ENCODE results near the gene TBCD. TPM values are rescaled to one million over a fixed set of nuclear protein-coding genes. Genes with fewer than 3 reads are reported as not detected.

TBCD gene
- polyA plus RNA-seq, 1 donor from 2014 or later, result 67.2 TPM

DNA sequence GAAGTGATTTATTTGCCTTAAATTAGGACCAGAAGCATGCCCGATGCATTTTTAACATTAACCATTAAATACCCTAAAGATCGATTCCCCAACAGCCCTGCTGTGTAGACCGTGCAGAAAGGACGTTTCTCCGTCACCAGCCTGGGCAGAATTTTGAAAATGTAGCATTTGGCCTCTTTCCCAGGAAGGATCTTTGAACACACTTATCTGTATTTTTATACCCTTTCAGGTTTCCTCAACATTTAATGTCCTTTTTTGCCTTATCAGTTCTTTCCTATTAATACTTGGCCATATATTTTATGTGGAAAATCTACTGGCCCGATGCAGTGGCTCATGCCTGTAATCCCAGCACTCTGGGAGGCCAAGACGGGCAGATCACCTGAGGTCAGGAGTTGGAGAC, 142.5 kb downstream of the TBCD start:
- H3K27me3 ChIP-seq (ENCODE audit: insufficient read depth, low read depth, low read length), result no peaks in the 10 kb centered on the region
- TF ChIP-seq, protein P1, sequence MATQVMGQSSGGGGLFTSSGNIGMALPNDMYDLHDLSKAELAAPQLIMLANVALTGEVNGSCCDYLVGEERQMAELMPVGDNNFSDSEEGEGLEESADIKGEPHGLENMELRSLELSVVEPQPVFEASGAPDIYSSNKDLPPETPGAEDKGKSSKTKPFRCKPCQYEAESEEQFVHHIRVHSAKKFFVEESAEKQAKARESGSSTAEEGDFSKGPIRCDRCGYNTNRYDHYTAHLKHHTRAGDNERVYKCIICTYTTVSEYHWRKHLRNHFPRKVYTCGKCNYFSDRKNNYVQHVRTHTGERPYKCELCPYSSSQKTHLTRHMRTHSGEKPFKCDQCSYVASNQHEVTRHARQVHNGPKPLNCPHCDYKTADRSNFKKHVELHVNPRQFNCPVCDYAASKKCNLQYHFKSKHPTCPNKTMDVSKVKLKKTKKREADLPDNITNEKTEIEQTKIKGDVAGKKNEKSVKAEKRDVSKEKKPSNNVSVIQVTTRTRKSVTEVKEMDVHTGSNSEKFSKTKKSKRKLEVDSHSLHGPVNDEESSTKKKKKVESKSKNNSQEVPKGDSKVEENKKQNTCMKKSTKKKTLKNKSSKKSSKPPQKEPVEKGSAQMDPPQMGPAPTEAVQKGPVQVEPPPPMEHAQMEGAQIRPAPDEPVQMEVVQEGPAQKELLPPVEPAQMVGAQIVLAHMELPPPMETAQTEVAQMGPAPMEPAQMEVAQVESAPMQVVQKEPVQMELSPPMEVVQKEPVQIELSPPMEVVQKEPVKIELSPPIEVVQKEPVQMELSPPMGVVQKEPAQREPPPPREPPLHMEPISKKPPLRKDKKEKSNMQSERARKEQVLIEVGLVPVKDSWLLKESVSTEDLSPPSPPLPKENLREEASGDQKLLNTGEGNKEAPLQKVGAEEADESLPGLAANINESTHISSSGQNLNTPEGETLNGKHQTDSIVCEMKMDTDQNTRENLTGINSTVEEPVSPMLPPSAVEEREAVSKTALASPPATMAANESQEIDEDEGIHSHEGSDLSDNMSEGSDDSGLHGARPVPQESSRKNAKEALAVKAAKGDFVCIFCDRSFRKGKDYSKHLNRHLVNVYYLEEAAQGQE (IDR thresholded peaks at IDR 0.05; ENCODE audit: borderline replicate concordance), result no peak
- H2AFZ ChIP-seq (ENCODE audit: low read depth, low read length), result no peak overlapping the region
- no peaks in the 10 kb centered on the region for H3K9me3 ChIP-seq (ENCODE audit: low read length)
- no peaks in the 10 kb centered on the region for H4K20me1 ChIP-seq (ENCODE audit: insufficient read depth)
- H3K9ac ChIP-seq (ENCODE audit: low read length), result no peak overlapping the region
- no peaks in the 10 kb centered on the region for H3F3A ChIP-seq (ENCODE audit: insufficient read depth, low read length, poor library complexity, severe bottlenecking)
- H3K79me2 ChIP-seq (replicated peaks; ENCODE audit: insufficient read depth, low read length), result no peaks in the 10 kb centered on the region
- H3K27ac ChIP-seq (ENCODE audit: low read length), result no peak overlapping the region
- H3K4me2 ChIP-seq (ENCODE audit: low read length), result no peak overlapping the region
- H3K36me3 ChIP-seq (ENCODE audit: insufficient read depth, low read length), result peaks cover 6% of the 10 kb centered on the region
- no peak overlapping the region for H3K4me3 ChIP-seq (ENCODE audit: low read length)
- H3K9me2 ChIP-seq (ENCODE audit: insufficient read depth, low read length), result no peaks in the 10 kb centered on the region

- Histone ChIP-seq H4K20me1 (ENCODE audit: insufficient read depth) (no peaks in the 10 kb centered on the region), H3K79me2 (replicated peaks; ENCODE audit: insufficient read depth, low read length) (no peaks in the 10 kb centered on the region), H3K9ac (ENCODE audit: low read length) (no peak overlapping the region), H3K9me2 (ENCODE audit: insufficient read depth, low read length) (no peaks in the 10 kb centered on the region), H3F3A (ENCODE audit: insufficient read depth, low read length, poor library complexity, severe bottlenecking) (no peaks in the 10 kb centered on the region), H3K4me2 (ENCODE audit: low read length) (no peak overlapping the region), H3K9me3 (ENCODE audit: low read length) (no peaks in the 10 kb centered on the region), H3K4me3 (ENCODE audit: low read length) (no peak overlapping the region), H3K27me3 (ENCODE audit: insufficient read depth, low read depth, low read length) (no peaks in the 10 kb centered on the region), H3K36me3 (ENCODE audit: insufficient read depth, low read length) (peaks cover 6% of the 10 kb centered on the region), H3K27ac (ENCODE audit: low read length) (no peak overlapping the region), H2AFZ (ENCODE audit: low read depth, low read length) (no peak overlapping the region)
- TF ChIP-seq EZH2 (IDR thresholded peaks at IDR 0.05; ENCODE audit: borderline replicate concordance, insufficient read depth, low read length, poor library complexity, severe bottlenecking) (no peak), POLR2AphosphoS5 (IDR thresholded peaks at IDR 0.05) (no peak), TAF1 (IDR thresholded peaks at IDR 0.05; ENCODE audit: low read depth) (no peak), MXI1 (conservative IDR thresholded peaks at IDR 0.05; ENCODE audit: poor library complexity, severe bottlenecking) (no peak), SMC3 (conservative IDR thresholded peaks at IDR 0.05; ENCODE audit: poor library complexity) (no peak), RAD21 (conservative IDR thresholded peaks at IDR 0.05) (no peak)
- TF ChIP-seq, protein P2, sequence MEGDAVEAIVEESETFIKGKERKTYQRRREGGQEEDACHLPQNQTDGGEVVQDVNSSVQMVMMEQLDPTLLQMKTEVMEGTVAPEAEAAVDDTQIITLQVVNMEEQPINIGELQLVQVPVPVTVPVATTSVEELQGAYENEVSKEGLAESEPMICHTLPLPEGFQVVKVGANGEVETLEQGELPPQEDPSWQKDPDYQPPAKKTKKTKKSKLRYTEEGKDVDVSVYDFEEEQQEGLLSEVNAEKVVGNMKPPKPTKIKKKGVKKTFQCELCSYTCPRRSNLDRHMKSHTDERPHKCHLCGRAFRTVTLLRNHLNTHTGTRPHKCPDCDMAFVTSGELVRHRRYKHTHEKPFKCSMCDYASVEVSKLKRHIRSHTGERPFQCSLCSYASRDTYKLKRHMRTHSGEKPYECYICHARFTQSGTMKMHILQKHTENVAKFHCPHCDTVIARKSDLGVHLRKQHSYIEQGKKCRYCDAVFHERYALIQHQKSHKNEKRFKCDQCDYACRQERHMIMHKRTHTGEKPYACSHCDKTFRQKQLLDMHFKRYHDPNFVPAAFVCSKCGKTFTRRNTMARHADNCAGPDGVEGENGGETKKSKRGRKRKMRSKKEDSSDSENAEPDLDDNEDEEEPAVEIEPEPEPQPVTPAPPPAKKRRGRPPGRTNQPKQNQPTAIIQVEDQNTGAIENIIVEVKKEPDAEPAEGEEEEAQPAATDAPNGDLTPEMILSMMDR (IDR thresholded peaks at IDR 0.05; ENCODE audit: poor library complexity, severe bottlenecking), result no peak
- TF ChIP-seq, protein P1 (IDR thresholded peaks at IDR 0.05; ENCODE audit: borderline replicate concordance), result no peak
These were observed 143.2 kb downstream of the TBCD start for GRCh38 chr17:82895087-82895486.

Data from neural cell (in vitro differentiated cells).